Suppressor macrophage (primary cell): Measurements from ENCODE around the gene RPS29.

Experiments
- DNase-seq, 4 experiments: peaks; one replicate each; pipeline ENCODE4 v3.0.0-alpha.2; 2020 to 2022

Gene RPS29

GRCh38 chr14:49549881-49550280 is 36.3 kb downstream of the RPS29 start:
- DNase-seq: no peak

DNA sequence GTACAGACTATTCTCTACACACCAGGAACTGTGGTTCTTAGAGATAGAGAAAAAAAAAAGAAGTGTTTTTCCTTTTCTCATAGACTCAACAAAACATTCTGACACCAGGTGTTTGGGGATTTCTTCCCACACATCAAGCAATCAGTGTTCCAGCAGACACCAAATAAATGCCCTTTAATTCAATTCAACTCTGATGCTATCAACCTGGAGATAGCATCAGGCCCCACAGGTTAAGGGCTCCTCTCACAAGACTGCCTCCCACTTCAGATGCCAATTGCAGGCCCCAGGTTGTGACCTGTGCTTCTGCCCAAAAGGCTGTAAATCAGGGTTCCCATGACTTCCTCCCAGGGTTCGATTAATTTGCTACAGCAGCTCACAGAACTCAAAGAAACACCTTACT is 36.7 kb downstream of the RPS29 start:
- DNase-seq: no peak

GRCh38 chr14:49546766-49547165 is 39.4 kb downstream of the RPS29 start:
- DNase-seq: no peak

DNA sequence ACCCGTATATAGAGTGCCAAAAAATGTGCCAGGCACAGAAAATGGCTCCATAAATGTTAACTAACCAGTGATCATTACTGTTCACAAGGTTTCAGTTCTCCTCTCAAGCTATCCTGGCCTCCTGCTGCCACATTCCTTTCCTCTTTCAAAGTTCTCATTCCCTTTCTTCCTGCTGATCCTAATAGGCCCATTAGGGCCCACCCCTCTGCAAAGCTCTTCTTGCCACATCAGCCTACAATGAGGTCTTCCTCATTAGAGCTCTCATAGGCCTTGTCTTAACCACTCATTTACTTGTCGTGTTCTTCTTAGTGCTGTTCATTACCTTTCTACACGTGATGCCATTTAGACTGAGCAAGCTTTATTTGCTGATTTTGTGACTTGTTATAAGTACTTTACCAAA is 40.5 kb downstream of the RPS29 start:
- DNase-seq: no peak

- DNase-seq: no peak
Measured at GRCh38 chr14:49545071-49545470, 41.1 kb downstream of the RPS29 start.

- no peak for DNase-seq
Measured at GRCh38 chr14:49541049-49541448, 45.1 kb downstream of the RPS29 start.

DNA sequence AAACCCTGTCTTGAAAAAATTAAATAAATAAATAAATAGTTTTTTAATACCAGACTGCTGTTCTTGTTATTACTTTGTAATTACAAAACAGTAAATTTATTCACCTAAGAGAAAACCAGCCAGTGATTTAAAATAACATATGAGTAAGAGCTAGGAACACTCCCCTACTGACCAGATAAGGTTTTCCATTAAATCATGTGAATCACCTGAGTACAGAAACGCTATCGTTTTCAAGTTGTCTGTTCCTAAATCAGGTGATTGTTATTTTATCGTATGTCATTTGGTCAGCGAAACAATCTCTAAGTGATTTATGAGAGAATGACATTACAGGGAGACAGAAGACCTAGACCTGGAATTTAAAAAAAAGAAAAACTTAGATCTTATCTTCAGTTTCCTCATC is 47.3 kb downstream of the RPS29 start:
- DNase-seq: no peak
